HCT116 (cell line): ENCODE data around the gene SLC41A2. TPM values are rescaled to one million over a fixed set of nuclear protein-coding genes. Genes with fewer than 3 reads are reported as not detected.

ENCODE experiments used
- ATAC-seq: fragments of 200-7000 bp; cut with Tn5 transposase; 2 replicates; pipeline ENCODE4 v1.9.1; 2020; ENCODE audit warnings: mild to moderate bottlenecking, moderate library complexity
- BruUV-seq: library from RNA; stranded (reverse); fragments of 400-500 nt; replicated peaks from 2 replicates; lab custom pipeline; 2021; lab: Mats Ljungman, UMichigan
- CTCF ChIA-PET: fragments of 300-600 bp; sonication (Branson Sonifier 250); formaldehyde crosslinking; loops from one replicate; lab custom pipeline; 2021; ENCODE audit warnings: antibody characterized with exemption; lab: Charles Lee
- POLR2A ChIA-PET: fragments of 300-600, 350-600 bp; sonication (Branson Sonifier 250); formaldehyde crosslinking; loops from one replicate; lab custom pipeline; 2021; ENCODE audit warnings: antibody characterized with exemption; lab: Charles Lee
- RAD21 ChIA-PET, 2 experiments: fragments of 300-600 bp; sonication (Branson Sonifier 250); formaldehyde crosslinking; loops; one replicate each; lab custom pipeline; 2023; ENCODE audit warnings: low total read pairs in 2 of 2; ENCODE audit not compliant: uncharacterized antibody in 2 of 2, unreplicated experiment in 2 of 2, low non-redundant PET in 1 of 2; lab: Charles Lee
- DNase-seq: peaks from one replicate; pipeline ENCODE4 v3.0.0-alpha.2; 2010; ENCODE audit warnings: low read depth, low spot score
- H2AFZ ChIP-seq: fragments of 200-600 bp; shearing (Covaris generic), sonication (generic); 2 replicates; pipeline ENCODE4 v1.6.1; 2017; ENCODE audit warnings: low read depth, mixed run types, mixed read lengths, antibody characterized with exemption, low read length; ENCODE audit not compliant: poor library complexity, severe bottlenecking
- H3K27ac ChIP-seq: 2 replicates; pipeline ENCODE4 v1.5.1; 2012; ENCODE audit warnings: low read depth, low read length
- H3K27me3 ChIP-seq: fragments of 200-600 bp; sonication (generic); 2 replicates; pipeline ENCODE4 v1.6.1; 2016; ENCODE audit warnings: mixed run types, low read length, mixed read lengths; ENCODE audit not compliant: insufficient read depth
- H3K36me3 ChIP-seq, 2 experiments: fragments of 200-500 bp in 1 of 2; fragments of 200-600 bp in 1 of 2; sonication (Bioruptor generic) in 1 of 2; sonication (generic) in 1 of 2; 2 replicates each; pipeline versions ENCODE4 v1.5.1 to v1.6.1; 2014 to 2016; ENCODE audit warnings: low read length in 2 of 2, inconsistent platforms in 1 of 2, mixed read lengths in 1 of 2, mixed run types in 1 of 2; ENCODE audit not compliant: insufficient read depth in 2 of 2, control insufficient read depth in 1 of 2
- H3K4me1 ChIP-seq, 2 experiments: fragments of 200-600 bp in 1 of 2; sonication (generic) in 1 of 2; 2 replicates each; pipeline versions ENCODE4 v1.5.1 to v1.6.1; 2012 to 2017; ENCODE audit warnings: low read length in 2 of 2, inconsistent platforms in 1 of 2, mild to moderate bottlenecking in 1 of 2, mixed read lengths in 1 of 2, mixed run types in 1 of 2, moderate library complexity in 1 of 2; ENCODE audit not compliant: insufficient read depth in 2 of 2, control insufficient read depth in 1 of 2
- H3K4me2 ChIP-seq: fragments of 200-600 bp; sonication (generic); 2 replicates; pipeline ENCODE4 v1.6.1; 2017; ENCODE audit warnings: mixed run types, low read length, mixed read lengths
- H3K4me3 ChIP-seq, 2 experiments: fragments of 200-600 bp in 1 of 2; sonication (generic) in 1 of 2; replicated peaks in 1 of 2; 2 replicates each; pipeline ENCODE4 v1.5.1; 2011 to 2016; ENCODE audit warnings: low read length in 2 of 2, control low read depth in 1 of 2, low read depth in 1 of 2, mild to moderate bottlenecking in 1 of 2, mixed read lengths in 1 of 2, mixed run types in 1 of 2
- H3K79me2 ChIP-seq: fragments of 200-600 bp; sonication (generic); 2 replicates; pipeline ENCODE4 v1.6.1; 2017; ENCODE audit warnings: mild to moderate bottlenecking, mixed run types, low read length, moderate library complexity, mixed read lengths; ENCODE audit not compliant: insufficient read depth
- H3K9ac ChIP-seq: fragments of 200-600 bp; sonication (generic); 2 replicates; pipeline ENCODE4 v1.6.1; 2016; ENCODE audit warnings: low read length, mixed read lengths
- H3K9me2 ChIP-seq: fragments of 200-600 bp; sonication (generic), shearing (Covaris generic); 2 replicates; pipeline ENCODE4 v1.6.1; 2017; ENCODE audit warnings: mixed run types, mild to moderate bottlenecking, moderate library complexity; ENCODE audit not compliant: insufficient read depth
- H3K9me3 ChIP-seq, 2 experiments: fragments of 200-500 bp in 1 of 2; fragments of 200-600 bp in 1 of 2; sonication (Bioruptor generic) in 1 of 2; sonication (generic) in 1 of 2; 2 replicates each; pipeline ENCODE4 v1.6.1; 2014 to 2017; ENCODE audit warnings: low read length in 2 of 2, mixed read lengths in 2 of 2, inconsistent platforms in 1 of 2, low read depth in 1 of 2, mild to moderate bottlenecking in 1 of 2, mixed run types in 1 of 2, moderate library complexity in 1 of 2; ENCODE audit not compliant: control insufficient read depth in 1 of 2, insufficient read depth in 1 of 2
- H4K20me1 ChIP-seq: fragments of 200-600 bp; sonication (generic), shearing (Covaris generic); 2 replicates; pipeline ENCODE4 v1.6.1; 2017; ENCODE audit warnings: mixed run types, mild to moderate bottlenecking, moderate library complexity; ENCODE audit not compliant: insufficient read depth
- EGR1 ChIP-seq: IDR thresholded peaks from 2 replicates; pipeline ENCODE4 v1.6.1; 2012; ENCODE audit warnings: low read depth
- EZH2phosphoT487 ChIP-seq: fragments of 200-600 bp; IDR thresholded peaks from 2 replicates; pipeline ENCODE4 v1.6.1; 2018; ENCODE audit warnings: antibody characterized with exemption, borderline replicate concordance
- SRF ChIP-seq: IDR thresholded peaks from 2 replicates; pipeline ENCODE4 v1.6.1; 2012; ENCODE audit warnings: low read depth
- YY1 ChIP-seq: IDR thresholded peaks from 2 replicates; pipeline ENCODE4 v1.6.1; 2011; ENCODE audit warnings: low read length, low read depth, moderate library complexity, mild to moderate bottlenecking; ENCODE audit not compliant: insufficient replicate concordance; ENCODE audit errors: extremely low read depth
- intact Hi-C: fragments of 100-400 bp; cut with micrococcal nuclease; formaldehyde crosslinking; loops from 2 replicates; pipeline ENCODE4 v1.10.0; 2022
- total RNA-seq: library from RNA; stranded (reverse); gene quantifications from one replicate; pipeline ENCODE4 v1.2.1, GENCODE V29; 2021; ENCODE audit not compliant: unreplicated experiment
- TF ChIP-seq, protein P1 (sequence below): IDR thresholded peaks from 2 replicates; pipeline ENCODE4 v1.6.1; 2012; ENCODE audit warnings: low read depth
- TF ChIP-seq, protein P2 (sequence below): IDR thresholded peaks from 2 replicates; pipeline ENCODE4 v1.6.1; 2012

Gene SLC41A2
- total RNA-seq, 1 experiment from 2014 or later, result 12.5 TPM

DNA sequence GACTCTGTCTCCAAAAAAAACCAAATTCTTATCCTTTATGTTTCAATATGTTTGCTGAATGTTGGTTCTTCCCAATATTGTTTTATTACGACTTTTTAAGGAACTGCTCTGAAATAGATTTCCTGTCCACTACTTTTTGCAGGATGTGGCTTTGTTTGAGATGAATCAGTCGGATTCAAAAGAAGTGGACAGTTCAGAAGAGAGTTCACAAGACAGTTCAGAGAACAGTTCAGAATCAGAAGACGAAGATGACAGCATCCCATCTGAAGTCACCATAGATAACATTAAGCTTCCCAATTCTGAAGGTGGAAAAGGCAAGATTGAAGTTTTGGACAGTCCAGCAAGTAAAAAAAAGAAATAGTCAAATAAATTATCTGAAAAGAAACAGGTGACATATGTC, 36.2 kb upstream of the SLC41A2 start:
- Histone ChIP-seq H2AFZ (no peak overlapping the region), H3K27ac (no peak overlapping the region), H3K4me1 (no peaks in the 10 kb centered on the region), H3K27me3 (no peaks in the 10 kb centered on the region), H3K36me3 (peaks cover 28 to 57% of the 10 kb centered on the region in 2 experiments), H3K79me2 (peaks cover 39% of the 10 kb centered on the region), H3K9ac (no peak overlapping the region), H4K20me1 (peaks cover 3% of the 10 kb centered on the region), H3K9me2 (no peaks in the 10 kb centered on the region), H3K4me3 (no peak overlapping the region), H3K4me2 (no peak overlapping the region), H3K9me3 (no peaks in the 10 kb centered on the region)
- DNase-seq (no peak), ATAC-seq (no peak)
- intact Hi-C loops, result no loop called here
- no TSS peak for BruUV-seq
- ChIA-PET CTCF (no interaction called here), POLR2A (no interaction called here), RAD21 (no interaction called here)
- TF ChIP-seq EGR1 (no peak), EZH2phosphoT487 (no peak), SRF (no peak), YY1 (no peak)
- TF ChIP-seq, protein P1, sequence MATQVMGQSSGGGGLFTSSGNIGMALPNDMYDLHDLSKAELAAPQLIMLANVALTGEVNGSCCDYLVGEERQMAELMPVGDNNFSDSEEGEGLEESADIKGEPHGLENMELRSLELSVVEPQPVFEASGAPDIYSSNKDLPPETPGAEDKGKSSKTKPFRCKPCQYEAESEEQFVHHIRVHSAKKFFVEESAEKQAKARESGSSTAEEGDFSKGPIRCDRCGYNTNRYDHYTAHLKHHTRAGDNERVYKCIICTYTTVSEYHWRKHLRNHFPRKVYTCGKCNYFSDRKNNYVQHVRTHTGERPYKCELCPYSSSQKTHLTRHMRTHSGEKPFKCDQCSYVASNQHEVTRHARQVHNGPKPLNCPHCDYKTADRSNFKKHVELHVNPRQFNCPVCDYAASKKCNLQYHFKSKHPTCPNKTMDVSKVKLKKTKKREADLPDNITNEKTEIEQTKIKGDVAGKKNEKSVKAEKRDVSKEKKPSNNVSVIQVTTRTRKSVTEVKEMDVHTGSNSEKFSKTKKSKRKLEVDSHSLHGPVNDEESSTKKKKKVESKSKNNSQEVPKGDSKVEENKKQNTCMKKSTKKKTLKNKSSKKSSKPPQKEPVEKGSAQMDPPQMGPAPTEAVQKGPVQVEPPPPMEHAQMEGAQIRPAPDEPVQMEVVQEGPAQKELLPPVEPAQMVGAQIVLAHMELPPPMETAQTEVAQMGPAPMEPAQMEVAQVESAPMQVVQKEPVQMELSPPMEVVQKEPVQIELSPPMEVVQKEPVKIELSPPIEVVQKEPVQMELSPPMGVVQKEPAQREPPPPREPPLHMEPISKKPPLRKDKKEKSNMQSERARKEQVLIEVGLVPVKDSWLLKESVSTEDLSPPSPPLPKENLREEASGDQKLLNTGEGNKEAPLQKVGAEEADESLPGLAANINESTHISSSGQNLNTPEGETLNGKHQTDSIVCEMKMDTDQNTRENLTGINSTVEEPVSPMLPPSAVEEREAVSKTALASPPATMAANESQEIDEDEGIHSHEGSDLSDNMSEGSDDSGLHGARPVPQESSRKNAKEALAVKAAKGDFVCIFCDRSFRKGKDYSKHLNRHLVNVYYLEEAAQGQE, result no peak

DNA sequence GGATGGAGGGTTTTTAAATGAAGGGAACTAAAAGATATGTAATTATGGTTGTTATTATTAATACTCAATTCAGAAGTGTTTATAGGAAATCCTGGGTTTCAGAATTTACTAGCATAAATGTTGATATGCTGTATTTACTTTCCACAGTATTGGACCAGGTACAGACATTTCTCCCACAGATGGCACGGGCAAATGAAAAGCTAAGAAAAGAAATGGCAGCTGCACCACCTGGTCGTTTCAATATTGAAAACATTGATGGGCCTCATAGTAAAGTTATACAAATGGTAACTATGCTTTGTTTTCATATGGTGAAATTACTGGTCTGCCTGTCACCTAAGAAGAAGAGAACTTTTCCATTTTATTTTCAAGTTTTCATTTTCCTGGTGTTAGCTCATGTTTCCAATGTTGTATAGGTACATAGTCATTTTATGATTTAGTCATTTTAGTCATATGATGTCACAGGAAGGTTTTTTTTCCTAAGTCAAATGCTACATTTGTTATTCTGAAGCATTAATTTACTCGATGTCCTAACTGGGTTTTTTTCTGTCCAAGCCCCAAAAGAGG, 33.6 kb upstream of the SLC41A2 start:
- Histone ChIP-seq H4K20me1 (peaks cover 3% of the 10 kb centered on the region; the same call in 1 of the 2 replicates), H3K4me2 (no peak overlapping the region), H3K9ac (no peak overlapping the region), H3K27me3 (no peaks in the 10 kb centered on the region), H2AFZ (no peak overlapping the region), H3K9me3 (no peaks in the 10 kb centered on the region), H3K79me2 (peaks cover 58% of the 10 kb centered on the region), H3K4me1 (peaks cover 5 to 8% of the 10 kb centered on the region in 2 experiments; a peak in 3 of 4 replicates), H3K36me3 (peaks cover 31 to 59% of the 10 kb centered on the region in 2 experiments), H3K9me2 (no peaks in the 10 kb centered on the region), H3K27ac (no peak overlapping the region), H3K4me3 (no peak overlapping the region)
- DNase-seq, result no peak
- BruUV-seq, result no TSS peak
- no peak for ATAC-seq
- intact Hi-C loops, result no loop called here
- ChIA-PET RAD21 (no interaction called here), CTCF (no interaction called here), POLR2A (no interaction called here)
- TF ChIP-seq, protein P2, sequence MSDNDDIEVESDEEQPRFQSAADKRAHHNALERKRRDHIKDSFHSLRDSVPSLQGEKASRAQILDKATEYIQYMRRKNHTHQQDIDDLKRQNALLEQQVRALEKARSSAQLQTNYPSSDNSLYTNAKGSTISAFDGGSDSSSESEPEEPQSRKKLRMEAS, result no peak
- no peak for TF ChIP-seq EZH2phosphoT487
